ENCODE results near the gene GLYR1.
"Not testable (repeated sequence)": the region's sequence is repeated elsewhere in the genome, so short reads cannot be mapped to it uniquely, and the experiment has no call there.

Gene GLYR1

DNA sequence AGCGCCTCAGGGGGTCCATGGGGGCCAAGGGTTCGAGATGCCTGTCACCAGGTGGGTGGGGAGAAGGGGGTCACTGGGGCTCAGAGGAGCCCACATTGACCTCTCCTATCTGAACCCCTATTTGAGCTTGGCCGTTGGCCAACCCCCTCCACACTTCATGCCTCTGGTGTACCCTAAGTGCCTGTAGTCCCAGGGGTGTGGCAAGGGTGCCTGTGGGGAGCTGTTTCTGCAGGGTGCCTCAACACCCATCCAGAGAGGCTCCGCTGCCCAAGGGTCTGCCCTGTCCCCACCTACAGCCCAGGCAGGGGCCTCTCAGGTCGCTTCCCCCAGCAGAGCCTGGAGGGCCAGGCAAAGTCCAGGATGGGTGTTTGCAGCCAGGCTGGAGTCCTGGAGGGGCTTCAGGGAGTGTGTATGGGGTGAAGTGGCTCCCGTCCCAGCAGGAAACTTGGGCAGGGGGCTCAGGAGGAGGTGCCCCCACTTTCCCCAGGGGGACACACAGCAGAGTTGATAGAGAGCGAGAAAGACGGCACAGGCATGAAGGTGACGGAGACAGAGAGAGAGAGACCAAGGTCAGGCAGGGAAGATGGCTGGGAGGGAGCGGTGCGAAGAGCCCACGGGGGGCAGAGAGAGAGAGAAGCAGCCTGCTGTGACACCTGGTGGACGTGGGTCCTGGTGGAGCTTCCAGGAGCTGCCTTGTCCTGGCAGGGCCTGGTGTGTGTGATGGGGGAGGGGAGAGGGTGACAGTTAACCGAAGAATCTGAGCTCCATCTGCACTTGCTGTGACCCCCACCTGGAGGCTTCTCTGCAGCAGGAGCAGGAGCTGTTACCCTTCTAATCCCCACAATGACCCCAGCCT lies 59.2 kb downstream of the GLYR1 start, which contains the start of gene SEPTIN12:
Gene SEPTIN12, minus strand, starts transcription at position 719 of the 856 bp plus-strand sequence. Its CDS starts 700 bp downstream, at position 19.
- DNase-seq (ENCODE audit: low read depth) = no peak

DNA sequence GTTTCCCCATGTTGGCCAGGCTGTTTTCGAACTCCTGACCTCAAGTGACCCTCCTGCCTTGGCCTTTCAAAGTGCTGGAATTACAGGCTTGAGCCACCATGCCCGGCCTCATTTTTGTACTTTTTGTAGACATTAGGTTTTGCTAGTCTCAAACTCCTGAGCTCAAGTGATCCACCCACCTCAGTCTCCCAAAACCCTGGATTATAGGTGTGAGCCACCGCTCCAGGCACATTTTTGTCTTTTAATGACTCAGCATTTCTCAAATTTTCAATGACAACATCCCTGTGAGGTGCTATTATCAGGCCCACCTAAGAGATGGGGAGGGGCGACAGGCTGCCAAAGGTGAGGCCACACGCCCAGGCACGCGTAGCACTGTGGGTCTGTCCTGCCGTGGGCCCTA lies 60.0 kb downstream of the GLYR1 start:
- DNase-seq (ENCODE audit: low read depth) = no peak

DNA sequence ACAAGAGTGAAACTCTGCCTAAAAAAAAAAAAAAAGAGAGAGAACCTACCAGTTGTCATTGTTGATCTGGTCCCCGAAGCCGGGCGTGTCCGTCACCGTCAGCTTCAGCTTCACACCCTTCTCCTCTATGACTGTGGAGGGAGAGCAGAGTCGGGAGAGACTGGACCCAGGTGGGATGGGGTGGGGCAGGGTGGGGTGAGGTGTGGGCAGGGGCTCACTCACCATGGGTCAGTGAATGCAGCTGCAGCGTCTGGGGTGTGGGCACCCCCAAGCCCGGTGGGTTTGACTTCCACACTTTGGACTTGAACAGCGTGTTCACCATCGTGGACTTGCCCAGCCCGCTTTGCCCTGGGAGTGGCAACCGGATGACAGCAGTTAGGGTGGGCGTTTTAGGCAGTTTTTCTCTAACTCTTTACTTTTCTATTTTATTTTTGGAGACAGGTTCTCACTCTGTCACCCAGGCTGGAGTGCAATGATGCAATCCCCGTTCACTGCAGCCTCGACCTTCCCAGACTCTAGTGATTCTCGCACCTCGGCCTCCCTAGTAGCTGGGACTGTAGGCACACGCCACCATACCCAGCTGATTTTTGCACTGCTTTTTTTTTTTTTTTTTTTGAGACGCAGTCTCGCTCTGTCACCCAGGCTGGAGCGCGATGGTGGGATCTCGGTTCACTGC lies 61.2 kb downstream of the GLYR1 start:
- DNase-seq (ENCODE audit: low read depth) = no peak

DNA sequence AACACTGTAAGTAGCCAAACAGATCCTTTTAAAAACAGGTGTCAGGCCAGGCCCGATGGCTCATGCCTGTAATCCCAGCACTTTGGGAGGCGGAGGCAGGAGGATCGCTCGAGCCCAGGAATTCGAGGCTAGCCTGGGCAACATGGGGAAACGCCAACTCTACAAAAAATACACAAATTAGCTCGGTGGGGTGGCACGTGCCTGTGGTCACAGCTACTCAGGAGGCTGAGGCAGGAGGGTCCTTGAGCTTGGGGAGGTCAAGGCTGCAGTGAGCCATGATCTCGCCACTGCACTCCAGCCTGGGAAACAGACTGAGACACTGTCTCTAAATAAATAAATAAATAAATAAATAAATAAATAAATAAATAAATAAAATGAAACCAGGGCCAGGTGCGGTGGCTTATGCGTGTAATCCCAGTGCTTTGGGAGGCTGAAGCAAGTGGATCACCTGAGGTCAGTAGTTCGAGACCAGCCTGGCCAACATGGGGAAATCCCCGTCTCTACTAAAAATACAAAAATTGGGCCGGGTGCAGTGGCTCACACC lies 62.6 kb downstream of the GLYR1 start:
- DNase-seq (ENCODE audit: low read depth) = not testable (repeated sequence)

DNA sequence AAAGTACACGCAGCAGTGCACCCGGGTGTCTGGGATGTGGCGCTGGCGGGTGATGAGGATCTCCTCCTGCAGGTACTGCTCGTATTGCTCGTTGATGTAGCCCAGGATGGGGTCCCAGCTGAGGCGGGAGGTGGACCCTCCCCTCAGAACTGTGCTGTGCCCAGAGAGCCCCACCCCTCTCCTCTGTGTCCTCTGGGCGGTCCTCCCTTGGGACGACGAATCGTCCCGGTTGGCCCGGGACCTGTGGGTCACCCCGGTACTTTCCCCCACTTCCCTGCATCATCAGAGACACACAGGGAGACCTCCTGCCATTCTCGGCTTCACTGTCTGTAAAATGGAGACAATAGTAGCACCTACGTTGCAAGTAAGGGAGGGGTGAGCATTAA lies 63.1 kb downstream of the GLYR1 start:
- no peak for DNase-seq (ENCODE audit: low read depth)

DNA sequence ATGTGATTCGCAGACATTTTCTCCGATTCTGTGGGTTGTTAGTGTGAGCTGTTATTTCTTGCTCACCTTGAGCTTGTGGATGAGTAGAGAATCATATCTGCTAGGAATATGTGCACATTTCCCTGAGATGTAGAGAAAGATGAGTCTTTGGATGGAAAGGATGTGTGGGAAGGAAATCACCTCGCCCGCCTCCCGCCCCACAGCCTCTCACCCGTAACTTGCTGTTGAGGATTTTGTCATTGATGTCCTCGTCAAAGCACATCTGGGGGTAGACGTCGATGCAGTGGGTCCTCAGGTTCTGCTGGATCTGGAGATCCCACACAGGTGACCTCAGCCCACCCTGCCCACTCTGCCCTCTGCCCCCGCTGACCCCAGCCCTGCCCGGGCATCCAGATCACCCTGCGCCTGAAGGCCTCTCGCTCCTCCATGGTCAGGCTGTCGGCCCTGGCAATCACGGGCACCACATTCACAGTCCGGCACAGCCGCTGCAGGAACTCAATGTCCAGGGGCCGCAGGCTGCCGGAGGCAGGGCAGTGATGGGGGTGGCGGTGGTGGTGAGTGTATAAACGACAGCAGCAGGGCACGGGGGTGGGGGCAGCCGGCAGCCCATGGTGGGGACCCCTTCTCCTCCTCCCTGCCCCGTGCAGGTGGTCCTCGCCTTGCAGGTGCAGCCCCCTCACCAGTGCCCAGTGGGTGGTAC lies 63.7 kb downstream of the GLYR1 start:
- no peak for DNase-seq (ENCODE audit: low read depth)

DNA sequence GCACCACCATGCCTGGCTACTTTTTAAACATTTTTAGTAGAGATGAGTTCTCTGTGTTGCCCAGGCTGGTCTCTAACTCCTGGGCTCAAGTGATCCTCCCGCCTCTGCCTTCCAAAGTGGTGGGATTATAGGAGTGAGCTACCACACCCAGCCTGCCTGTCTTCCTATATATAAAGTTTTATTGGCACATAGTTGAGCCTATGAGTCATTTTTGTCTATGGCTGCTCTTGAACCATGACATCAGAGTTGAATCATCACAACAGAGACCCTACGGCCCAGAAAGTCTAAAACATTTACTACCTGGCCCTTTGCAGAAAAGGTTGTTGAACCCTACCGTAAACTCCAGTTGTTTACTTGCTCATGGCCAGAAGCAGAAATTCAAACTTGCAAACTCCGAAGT lies 66.9 kb downstream of the GLYR1 start:
- peak; percentile 28 for DNase-seq (ENCODE audit: low read depth)

DNA sequence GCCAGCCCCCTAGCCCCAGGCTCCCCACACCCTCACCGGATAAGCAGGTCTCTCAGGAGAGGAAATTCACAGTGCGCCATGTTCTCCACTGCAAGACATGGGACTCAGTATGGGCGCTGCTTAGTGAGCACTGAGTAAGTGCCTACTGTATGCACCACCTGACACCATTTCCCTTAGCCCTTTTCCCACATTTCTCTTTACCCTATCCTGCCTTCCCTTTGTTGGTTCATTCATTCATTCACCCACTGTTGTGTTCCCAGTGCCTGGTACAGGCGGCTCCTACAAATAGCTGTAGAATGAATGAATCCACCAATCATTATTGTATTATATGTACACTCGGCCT lies 69.1 kb downstream of the GLYR1 start:
- no peak for DNase-seq (ENCODE audit: low read depth)

DNA sequence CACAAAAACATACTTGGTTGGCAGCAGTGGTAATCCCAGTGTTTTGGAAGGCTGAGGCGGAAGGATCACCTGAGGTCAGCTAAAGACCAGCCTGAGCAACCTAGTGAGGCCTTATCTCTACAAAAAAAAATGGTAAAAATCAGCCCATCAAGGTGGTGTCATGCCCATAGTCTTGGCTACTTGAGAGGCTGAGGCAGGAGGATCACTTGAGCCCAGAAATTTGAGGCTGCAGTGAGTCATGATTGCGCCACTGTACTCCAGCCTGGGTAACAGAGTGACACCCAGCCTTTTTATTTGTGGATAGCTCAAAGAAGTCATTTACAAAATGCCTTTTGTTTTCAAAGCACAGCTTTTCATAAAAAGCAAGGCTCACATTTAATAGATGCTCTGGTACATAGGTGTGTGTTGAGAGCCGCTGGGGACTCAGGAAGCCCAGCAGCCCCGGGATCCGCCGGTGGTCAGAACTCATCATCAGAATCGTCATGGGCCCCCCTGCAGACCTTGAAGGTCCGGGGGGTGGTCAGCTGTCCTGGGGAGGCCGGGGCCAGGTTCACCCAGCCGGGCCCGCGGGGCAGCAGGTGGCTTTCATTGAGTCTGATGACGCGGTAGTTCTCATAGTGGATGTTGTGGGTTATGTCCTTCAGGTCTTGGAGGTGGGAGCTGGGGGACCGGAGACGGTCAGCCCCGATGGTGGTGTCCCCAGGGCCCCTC lies 69.6 kb downstream of the GLYR1 start:
- DNase-seq (ENCODE audit: low read depth) = no peak

DNA sequence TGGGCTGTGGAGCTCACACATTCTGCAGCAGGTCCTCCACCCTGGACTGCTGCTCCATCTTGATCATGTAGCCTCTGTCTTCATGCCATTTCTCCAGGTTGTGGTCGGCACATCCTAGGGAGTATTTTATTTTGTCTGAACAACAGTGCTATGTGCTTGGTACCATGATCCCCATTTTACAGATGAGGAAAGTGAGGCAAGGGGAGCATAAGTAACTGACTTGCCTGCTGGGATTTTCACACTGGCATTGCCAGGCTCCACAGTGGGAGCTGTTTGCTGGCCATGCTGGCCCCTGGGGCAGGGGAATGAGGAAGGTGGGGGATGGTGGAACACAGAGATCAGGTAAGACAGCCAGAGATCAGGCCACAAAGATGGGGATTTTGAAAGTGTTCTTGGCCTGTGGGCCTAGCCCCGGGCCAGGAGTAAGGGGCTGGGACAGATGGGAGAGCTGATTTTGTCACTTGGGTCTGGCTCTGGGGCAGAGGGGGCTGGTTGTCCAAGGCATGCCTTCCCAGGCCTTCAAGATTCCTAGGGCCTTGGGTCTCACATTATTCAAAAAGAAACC lies 70.9 kb downstream of the GLYR1 start:
- no peak for DNase-seq (ENCODE audit: low read depth)

DNA sequence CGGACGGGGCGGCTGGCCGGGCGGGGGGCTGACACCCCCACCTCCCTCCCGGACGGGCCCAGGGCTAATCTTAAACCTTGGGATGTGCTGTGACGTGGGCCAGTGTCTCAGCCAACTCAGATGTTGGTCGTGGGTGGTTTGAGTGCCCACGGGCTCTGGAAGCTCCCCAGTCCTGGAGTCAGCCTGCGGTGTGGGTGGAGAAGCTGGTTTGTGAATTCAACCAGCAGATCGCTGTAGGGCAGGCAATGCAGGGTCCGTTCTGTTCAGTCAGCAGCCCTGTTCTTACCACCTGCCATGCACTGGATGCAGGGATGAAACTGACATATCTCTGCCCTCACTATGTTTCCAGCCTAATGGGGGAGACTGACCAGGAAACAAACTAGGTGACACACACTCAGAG lies 72.1 kb downstream of the GLYR1 start:
- DNase-seq (ENCODE audit: low read depth) = no peak

DNA sequence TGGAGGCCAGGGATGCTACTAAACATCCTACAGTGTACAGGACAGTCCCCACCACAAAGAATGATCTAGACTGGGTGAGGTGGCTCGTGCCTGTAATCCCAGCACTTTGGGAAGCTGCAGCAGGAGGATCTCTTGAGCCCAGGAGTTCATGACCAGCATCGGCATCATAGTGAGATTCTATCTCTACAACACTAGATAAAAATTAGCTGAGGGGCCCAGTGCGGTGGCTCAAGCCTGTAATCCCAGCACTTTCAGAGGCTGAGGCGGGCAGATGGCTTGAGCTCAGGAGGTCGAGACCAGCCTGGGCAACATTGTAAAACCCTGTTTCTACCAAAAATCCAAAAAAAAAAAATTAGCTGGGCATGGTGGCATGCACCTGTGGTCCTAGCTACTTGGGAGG lies 74.7 kb downstream of the GLYR1 start:
- DNase-seq (ENCODE audit: low read depth) = no peak

DNA sequence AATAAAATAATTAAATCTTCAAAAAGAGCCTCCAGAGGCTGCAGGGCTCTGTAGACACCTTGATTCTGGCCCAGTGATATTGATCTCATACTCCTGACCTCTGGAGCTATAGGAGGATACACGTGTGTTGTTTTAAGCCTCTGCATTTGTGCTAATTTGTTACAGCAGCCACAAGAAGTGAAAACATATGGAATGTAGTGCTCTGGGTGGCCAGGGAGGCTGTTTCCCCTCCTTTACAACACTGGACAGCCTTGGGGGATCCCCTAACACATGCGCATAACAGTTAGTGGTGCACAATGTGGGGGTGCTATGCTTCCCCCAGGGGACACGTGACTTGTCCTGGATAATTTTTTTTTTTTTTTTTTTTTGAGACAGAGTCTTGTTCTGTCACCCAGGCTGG lies 75.4 kb downstream of the GLYR1 start:
- DNase-seq (ENCODE audit: low read depth) = no peak

DNA sequence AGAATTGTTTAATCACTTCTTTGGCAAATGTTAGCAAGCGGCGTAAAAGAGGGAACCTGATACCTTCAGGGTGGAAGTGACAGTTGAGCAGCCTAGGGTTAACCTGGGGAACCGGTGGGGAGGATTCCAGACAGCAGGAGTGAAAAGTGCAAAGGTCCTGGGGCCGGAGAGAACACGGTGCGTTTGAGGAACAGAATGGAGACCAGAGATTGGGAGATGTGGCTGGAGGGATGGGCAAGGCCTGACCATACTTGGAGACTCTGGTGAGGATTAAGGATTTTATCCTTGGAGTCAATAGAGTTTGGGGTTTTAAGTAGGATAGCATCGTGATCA lies 77.8 kb downstream of the GLYR1 start:
- DNase-seq (ENCODE audit: low read depth) = no peak

DNA sequence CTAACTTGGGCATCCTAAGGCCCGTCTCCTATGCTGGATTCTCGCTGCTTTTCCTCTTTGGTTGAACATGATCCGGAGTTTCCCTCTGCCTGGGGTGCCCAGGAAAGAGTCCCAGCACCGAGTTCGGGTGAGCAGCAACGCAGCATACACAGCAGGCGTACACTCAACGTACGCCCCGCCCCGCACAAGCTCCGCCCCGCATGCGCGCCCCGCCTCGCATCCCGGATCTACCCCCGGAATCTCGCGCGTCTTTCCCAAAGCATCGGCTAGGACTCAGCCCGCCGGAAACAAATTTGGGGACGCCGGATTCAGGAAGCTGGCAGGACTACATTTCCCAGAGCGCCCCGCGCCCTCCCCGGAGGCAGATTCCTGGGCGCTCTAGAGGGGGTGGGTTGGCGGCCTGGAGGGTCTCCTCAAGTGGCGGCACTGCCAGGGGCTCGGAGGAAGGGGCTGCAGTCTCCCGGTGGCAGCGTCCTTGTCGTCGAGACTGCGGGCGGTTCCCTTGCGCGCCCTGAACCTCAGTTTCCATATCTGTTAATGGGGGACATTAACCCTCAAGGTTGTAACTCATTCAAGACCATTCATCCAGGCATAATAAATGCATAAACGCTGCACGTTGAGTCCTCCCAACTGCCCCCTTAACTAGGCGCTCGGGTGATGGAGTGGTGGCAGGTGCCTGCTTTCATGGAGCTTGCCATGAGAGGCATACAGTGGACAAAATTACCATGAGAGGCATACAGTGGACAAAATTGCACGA lies 78.4 kb downstream of the GLYR1 start:
- peak; percentile 96 for DNase-seq (ENCODE audit: low read depth)

DNA sequence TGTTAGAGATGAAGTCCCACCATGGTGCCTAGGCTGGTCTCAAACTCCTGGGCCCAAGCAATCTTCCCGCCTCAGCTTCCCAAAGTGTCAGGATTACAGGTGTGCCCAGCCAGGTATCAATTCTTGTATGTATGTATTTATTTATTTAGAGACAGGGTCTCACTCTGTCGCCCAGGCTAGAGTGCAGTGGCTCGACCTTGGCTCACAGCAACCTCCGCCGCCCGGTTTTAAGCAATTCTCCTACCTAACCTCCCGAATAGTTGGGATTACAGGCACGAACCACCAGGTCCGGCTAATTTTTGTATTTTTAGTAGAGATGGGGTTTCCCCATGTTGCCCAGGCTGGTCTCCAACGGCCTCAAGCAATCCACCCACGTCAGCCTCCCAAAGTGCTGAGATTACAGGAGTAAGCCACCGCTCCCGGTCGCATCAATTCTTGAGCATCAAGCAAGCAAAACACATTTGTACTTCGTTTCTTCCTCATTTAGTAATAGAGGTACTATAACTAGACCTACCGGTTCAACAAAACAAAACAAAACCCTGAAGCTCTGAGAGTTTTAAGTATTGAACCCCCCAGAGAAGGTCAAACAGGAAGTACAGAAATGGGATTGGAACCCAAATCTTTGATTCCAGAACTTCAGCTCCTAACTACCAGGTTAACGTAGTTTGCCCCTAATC lies 79.1 kb downstream of the GLYR1 start:
- DNase-seq (ENCODE audit: low read depth) = peak; percentile 36

DNA sequence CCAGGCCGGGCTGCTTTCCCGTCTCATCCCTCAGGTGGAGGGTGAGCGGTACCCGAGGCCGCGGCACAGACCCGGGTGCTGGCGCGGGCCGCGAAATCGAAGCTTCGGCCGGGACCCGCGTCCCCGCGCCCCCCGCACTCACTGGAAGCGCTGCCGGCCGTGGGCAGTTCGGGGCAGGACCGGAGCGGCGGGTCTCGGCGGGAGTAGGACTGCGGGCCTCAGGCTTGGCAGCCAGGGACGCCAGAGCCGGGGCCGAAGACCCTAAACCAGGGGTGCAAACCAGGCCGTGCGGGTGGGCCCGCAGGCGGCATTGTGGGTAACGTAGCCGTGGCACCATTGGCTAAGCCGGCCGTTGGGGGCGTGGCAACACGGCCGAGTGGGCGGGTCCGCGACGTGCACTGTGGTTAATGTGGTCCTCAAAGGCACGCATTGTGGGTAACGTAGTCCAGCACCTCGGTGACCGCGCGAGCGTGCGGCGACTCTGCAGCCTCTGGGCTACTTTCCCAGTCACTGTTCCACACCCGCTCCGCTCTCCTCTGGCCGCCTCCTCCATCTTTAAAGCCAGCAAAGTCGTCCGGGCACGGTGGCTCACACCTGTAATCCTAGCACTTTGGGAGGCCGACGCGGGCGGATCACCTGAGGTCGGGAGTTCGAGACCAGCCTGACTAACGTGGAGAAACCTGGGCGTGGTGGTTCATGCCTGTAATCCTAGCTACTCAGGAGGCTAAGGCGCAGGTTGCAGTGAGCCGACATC lies 80.0 kb downstream of the GLYR1 start, which contains the start of gene ZNF500:
Gene ZNF500, minus strand, starts transcription at position 288 of the 754 bp plus-strand sequence. CDS start 1,184 bp downstream, outside the sequence.
- DNase-seq (ENCODE audit: low read depth) = peak; percentile 94

DNA sequence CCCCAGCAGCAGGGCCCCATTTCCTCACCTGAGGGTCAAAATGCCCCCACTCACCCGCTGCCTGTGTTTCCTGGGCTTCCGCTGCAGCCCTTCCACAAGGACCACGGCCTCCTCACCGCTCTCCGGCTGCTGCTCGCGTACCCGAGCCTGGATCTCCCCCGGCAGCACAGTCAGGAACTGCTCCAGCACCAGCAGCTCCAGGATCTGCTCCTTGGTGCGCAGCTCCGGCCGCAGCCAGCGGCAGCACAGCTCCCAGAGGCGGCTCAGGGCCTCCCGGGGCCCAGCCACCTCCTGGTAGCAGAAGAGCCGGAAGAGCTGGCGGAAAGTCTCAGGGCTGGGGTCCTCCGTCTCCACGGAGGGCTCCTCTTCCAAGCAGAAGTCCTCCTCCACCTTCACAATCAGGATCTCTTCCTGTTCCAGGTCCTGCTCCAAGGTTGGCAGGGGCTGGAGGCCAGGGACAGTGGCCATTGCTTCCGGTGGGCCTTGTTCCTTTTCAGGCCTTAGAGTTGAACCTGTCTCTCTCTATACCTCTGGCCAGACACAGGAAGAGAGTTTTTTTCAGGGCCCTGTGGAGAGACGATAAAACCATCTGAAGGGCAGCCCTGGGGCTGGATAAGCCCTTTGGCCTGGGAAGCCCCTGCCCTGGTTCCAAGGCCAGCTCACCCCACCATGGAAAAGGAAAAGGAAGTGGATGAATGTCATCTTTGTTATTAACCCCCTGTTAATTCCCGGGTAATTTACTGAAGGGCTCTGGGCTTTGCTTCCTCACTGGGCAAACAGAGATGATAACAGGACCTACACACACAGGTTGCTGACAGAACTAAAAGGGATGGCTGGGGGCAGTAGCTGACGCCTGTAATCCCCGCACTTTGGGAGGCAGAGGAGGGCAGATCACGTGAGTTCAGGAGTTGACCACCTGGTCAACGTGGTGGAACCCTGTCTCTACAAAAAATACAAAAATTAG lies 81.3 kb downstream of the GLYR1 start:
- DNase-seq (ENCODE audit: low read depth) = no peak
